HG02938 (cell line): ENCODE data around the gene KIRREL3.

ENCODE experiments used
- ATAC-seq: cut with Tn5 transposase; IDR thresholded peaks from one replicate; pipeline ENCODE4 v1.9.1; 2021; ENCODE audit warnings: mild to moderate bottlenecking, moderate library complexity; ENCODE audit not compliant: unreplicated experiment

KIRREL3 gene

DNA sequence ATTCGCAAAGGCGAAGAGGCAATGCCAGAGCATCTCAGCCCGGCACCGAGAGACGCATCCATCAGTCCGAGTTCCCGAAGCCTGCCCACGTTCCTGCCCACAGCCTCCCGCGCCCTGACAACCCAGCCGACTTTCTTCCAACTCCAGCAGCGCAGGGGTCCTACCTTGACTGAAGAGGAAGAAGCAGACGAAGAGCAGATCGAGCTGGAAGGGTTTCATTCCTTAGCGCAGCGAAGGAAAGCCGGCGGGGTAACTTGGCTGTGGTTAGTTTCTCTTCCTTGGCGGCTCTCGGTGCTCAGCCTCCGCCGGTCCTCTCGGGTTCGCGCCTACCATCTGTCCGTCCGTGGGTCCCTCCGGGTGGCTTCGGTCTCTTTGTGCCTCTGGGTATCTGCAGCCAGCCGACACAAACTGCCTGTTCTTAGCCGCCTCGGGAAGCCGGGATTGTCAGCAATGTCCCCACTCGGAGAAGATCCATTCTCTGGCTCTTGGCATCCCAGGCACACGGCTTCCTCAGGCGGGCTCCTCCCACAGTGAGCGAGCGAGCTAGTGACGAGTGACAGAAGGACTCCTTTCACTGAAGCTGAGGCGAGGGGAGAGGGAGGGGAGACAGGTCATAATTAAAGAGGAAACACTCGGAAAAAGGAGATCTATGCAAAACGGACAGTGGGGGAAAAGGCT is at the start of gene KIRREL3:
Gene KIRREL3, minus strand, starts transcription at position 480 of the 678 bp plus-strand sequence.
- ATAC-seq, result no peak

DNA sequence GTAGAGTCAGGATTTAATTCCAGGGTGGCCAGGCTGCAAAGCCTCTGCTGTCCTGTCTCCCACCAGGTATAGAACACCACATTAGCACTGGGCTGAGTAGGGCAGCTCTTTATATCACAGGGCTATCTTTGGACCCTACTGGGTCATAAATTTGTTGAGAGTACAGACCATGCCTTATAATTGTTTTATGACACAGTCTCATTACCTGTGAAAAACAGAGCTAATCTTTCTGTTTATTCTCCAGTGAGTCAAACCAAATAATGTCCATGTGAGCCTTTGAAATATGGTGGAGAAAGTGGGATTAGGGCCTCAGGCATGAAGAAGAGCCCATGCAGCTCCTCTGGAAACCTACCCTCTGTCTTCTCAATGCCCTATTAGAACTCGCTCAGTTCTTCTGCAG is 49.6 kb upstream of the KIRREL3 start:
- no peak for ATAC-seq

DNA sequence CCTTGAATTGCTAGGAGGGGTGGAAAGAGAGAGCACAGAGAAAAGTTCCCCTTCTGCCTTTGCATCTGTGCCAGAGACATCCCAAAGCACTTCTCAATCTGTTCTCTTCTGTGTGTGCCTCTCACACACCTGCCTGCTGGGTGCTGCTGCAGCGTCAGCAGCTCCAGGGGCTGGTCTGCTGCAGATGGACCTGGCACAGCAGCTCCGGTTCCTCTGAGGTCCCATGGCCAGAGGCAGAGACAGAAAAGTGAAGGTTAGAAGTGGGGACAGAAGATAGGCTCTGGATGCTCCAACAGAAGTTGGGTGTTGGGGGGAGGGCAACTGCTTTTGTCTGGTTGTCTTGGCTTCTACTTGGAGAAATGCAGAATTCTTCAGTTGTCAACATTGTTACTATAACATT is 48.9 kb upstream of the KIRREL3 start:
- ATAC-seq, result no peak

DNA sequence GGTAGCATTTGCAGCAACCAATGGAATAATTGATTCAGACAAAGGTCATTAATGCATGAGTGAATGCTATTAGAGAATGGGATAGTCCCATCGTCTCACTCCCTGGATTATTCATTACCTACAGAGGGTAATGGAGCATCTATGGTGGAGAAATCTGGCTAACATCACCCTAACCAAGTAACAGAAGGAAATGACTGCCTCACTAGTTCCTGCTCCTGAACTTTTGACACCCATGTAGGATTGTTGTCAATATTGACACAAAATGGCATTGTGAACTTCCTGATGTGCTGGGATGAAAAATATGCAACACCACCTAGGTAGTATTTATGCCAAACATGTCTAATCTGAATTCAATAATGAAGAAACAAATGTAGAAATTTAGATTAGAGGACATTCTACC is 44.0 kb upstream of the KIRREL3 start:
- no peak for ATAC-seq

DNA sequence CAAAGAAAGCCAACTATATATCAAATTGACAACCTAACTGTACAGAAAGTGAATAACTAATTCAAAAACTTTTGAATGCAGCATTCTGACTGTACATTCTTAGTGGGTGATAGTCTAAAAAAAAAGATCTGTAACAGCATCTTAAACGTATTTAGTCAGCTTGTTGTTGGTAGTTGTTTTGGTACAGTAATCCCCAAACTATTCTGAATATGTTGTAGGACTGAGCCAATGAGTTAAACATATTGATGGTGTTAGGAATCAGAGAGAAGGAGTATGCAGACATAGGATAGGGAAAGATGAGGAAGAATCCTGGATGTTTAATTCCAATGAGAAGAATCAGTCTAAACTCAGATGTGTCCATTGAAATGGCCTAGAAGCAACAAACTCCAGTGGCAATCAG is 41.9 kb upstream of the KIRREL3 start:
- no peak for ATAC-seq

DNA sequence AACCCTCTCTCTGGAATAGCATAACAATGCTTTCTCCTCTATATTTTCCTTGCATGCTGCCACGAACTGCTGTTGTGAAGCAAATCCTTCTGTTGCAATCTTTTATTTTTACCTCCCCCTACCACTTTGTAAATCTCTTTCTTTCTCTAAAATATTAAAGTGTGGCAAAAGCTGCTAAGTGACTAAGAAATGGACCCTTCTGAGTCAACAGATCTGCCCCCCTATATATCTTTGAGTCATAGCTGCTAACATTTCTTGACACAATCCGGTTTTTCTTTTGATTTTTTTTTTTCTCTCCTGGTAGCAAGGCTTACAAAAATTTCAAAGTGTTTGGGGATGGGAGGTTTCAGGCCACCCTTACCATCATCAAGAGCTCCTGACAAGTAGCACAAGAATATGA is 39.0 kb upstream of the KIRREL3 start:
- no peak for ATAC-seq

DNA sequence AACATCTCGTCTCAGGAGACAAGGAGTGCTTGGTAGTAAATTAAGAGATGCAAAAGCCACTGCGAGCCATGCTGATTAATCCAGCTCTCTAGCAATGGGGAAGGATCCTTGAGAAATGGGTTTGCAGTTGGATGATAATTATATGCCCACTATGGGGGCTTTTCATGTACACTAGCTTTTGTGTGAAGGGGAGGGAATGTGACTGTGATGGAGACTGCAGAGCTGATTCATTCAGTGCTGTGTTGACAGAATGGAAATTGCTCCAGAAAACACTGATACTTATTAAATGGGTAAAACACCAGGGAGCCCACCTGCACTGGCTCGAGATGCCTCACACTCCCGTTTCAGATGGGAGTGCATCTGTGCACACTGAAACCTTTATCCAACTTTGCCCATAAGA is 37.0 kb upstream of the KIRREL3 start:
- no peak for ATAC-seq

DNA sequence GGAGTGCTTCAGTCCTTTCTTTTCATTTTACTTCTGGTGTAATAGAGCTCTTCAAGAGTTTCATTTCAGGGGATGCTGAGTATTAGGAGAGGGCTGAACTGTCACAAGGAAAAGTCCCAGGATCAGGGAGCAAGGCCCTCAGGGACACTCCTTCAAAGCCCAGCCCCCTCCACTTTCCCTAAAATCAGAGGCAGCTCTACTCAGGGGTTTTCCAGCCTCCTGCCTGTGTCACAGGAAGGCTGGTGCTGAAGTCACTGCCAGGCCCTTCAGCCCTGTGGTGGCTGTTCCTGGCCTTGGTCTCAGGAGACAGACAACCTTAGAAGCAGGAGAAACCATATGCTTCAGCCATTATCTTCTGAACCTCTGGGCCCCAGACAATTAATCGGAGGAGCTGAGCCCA is 36.4 kb upstream of the KIRREL3 start:
- no peak for ATAC-seq

DNA sequence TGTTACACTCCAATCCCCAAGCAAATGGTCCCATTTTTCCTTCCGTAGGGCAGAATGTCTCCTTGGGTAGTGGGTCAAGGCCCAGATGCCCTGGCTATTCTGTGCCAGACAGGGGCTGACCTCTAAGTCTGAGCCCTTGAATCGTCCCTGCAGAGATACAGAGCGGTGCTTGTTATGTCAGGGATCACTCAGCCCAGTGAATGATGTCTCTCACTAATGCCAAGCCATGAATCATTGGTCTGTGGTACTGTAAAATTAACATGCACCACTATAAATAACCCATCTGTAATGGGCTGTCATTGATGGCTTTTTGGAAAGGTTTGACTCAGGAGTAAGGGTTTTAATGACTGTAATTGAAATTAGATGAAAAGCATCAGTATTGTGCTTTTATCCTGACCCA is 35.3 kb upstream of the KIRREL3 start:
- no peak for ATAC-seq

DNA sequence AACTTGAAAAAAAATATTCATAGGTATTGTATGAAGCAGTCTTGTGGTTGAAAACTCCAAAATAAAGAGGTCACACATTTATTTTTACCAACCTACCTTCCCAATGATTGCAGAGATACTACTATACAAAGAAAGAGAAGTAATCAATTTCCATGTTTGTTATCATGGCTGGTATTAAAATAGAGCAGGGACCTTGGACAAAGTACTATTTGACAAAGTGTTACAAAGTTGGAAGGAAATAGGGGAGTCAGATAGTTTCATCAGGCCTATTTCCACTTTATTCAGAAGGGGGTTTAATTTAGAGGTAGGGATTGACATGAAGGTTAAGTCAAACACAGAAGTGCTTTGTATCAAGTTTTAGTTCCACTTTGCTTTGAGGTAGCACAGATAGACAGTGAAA is 34.4 kb upstream of the KIRREL3 start:
- no peak for ATAC-seq

DNA sequence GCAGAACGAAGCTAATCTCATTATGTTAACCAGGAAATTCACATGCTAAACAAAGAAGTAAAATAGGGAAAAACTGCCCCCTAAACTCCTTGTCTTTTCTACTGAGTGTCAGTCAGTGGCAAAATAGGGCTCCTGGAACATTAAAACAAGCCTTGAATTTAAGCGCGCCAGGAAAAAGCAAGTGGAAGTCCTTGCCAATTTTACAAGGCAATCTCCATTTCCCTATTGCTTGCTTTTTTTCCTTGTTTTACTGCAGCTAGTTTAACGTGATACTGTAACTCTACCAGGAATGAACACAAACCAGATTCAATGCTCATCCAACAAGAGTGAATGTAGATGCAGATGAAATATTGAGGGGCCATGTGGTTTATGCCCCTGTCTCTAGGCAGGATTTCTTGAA is 28.1 kb upstream of the KIRREL3 start:
- no peak for ATAC-seq

DNA sequence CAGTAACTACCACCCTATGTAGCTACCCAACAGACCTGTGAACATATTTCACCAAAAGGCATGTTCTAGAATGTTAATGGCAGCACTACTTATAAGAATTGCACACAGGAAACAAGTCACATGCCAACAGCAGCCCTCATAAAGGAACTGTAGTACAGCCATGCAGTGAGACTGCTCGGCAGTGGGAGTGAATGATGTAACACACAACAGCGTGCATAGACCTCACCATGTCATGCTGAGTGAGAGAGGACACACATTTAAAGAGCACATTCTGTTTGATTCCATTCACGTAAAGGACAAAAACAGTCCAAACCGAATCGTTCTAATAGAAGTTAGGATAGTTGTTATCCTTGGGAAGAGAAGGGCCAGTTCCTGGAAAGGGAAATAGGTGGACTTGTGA is 27.2 kb upstream of the KIRREL3 start:
- no peak for ATAC-seq

DNA sequence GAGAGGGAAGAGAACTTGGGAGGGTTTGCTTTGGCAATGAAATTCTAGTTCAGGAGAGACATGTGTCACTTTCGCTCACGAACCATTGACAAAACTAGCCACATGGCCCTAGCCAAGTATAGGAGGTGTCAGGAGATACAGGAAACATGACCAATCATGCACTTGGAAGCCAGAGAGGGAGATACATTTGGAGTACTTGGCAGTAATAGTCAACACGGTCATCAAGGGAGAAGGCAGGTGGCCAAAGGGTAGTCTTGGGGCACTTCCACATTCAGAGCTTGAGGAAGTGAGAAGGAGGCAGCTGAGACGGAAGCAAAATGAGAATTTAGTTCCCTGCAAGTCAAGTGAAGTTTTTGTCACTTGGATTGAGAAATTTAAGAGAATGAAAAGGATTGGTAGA is 26.4 kb upstream of the KIRREL3 start:
- no peak for ATAC-seq

DNA sequence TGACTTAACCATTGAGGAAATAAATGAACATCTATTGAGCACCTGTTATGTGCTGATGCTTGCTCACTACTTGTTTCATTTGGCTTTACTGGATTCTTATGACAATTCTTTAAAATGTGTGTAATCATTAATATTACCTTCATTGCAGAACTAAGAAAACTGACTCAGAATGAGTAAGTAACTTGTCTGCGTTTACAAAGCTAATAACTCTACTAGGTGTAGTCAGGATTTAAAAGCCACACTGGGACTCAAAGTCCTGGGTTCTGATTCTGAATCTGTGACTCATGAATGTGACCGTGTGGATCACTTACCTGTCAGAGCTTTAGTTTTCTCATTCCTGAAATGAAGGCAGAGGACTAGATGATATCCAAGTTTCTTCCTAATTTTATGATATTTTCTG is 23.4 kb upstream of the KIRREL3 start:
- ATAC-seq, result no peak

DNA sequence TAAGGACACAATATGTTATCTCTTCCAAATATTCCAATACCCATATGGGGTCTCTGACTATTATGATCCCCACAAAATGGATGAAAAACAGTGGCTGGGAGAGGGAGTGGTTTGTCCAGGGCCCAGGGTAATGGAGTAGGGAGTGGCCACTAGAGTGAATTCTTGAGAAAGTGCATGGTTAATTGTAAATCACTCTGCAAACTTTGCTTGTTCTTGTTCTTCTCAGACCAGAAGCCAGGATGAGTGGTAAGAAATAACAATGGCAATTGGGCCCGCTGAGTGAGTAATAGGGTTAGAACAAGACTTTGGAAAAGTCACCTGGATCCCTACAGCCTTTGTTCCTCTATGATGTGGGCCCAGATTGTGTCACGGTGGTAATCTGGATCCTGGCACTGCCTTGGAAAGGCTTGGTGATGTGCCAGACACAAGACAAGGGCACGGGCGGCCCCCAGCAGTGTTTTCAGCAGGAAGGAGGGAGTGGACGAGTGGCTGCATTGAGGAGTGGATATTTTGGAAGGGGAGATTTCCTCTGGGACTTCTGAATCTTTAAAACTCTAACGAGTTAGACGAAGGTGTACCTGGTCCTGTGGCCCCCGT is 18.2 kb upstream of the KIRREL3 start:
- no peak for ATAC-seq

DNA sequence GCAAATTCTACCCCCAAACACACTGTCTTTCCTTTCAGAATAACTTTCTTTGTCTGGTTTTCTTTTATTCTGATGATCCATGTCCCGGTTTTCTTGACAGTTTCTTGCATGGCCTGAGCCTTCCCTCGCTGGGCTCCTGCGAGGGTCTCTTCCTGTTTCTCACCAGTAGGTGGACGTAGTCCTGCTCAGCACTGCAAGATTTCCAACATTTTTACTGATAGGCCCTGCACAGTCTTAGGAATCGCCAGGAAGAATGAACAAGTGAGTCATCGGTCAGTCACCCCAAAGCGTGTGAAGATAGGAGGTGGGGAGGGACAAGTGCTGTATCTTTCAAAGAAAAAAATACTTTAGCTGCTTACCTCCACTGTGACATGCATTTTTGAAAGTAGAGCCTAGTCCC is 16.9 kb upstream of the KIRREL3 start:
- ATAC-seq, result no peak

DNA sequence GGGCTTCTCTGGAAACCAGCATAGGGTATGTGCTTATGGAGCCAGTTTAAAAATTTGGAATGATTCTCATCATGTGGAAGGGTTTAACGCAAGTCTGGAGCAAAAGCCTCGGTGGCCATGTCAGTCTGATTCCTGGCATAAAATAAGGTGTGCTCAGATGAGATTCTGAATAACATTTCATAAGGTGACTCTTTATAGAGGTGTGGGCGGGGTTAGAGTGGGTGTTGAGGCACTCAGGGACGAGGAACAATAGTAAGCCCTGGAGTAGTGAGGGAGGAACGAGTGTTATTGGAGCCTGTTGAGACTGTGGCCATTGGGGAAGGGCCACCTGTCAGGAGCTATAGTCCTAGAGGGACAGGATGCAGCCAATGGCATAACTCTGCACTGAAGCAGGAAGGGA is 13.0 kb upstream of the KIRREL3 start:
- no peak for ATAC-seq

DNA sequence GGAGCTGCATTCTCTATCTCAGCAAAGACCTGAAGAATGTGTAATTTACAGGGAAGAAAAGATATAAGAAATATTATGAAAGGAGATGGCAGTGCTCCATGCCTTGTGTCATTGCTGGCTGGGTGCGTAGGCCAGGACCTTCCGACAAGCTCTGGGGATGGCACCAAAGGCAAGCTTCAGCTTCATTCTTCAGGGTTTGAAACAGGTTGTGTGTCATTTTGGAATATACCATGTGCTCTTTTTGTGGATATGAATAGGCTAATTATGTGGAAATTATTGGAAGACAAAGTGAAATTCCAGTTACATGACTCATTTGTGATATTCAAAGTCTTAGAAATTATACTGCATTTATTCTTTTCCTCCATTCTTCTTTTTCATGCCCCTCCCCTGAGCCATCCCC is 5.7 kb upstream of the KIRREL3 start:
- ATAC-seq, result no peak

DNA sequence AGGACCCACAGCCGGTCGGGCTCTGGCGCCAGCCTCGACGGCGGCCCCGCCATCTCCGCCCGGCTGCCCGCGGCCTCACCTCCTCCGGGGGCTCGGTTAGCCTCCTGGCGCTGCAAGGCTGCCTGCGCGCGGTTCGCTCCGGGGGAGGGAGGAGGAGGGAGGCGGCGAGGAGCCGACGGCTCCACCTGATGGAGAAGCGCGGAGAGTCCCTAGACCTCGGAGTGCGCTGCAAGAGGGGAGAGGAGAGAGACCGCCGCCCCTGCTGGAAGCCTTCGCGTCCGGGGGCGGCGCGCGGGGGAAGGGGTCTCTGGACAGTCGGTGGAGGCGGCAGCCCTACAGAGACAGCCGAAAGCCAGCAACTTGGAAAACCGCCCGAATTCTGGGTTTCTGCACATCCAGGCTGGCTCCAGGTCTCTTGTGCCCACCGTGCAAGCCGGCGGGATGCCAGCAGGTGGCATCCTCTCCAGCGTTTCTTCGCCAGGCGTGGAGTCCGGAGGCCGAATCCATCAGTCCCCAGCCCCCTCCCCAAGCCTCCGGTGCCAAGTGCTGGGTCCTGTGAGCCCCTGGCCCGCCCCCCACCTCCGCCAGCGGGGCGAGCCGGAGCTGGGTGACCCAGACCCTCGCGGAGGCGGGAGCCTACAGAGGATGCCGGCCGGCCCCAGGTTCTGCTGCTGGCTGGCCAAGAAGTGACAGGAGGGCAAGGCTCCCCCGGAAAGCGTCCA is 2.9 kb upstream of the KIRREL3 start:
- ATAC-seq, result no peak

DNA sequence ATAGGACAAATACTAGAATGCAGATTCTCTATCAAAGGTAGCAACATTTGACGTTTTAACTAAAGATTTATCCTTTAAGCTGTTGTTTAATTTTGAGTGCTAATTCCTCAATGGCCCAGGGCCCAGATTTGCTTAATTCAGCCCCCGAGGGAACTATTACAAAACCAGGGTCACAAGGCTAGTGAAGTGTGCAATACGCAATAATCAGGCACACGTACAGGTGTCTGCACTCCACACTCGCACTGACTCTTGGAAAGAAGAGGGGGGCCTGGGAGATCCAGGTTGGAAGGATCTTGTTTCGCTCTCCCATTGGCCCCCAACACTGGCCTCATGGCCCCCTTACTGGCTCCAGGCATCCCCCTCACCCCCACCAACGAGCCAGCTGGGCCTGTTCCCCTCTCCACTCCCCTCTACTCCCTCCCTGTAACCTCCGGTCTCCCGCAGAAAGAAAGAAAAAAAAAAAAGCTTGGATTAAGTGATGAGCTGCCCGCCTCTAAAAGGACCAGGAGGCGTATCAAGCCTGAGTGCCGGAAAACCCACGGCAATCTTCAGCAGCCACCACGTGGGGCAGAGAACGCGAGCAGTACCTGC is 2.2 kb upstream of the KIRREL3 start:
- ATAC-seq, result no peak

DNA sequence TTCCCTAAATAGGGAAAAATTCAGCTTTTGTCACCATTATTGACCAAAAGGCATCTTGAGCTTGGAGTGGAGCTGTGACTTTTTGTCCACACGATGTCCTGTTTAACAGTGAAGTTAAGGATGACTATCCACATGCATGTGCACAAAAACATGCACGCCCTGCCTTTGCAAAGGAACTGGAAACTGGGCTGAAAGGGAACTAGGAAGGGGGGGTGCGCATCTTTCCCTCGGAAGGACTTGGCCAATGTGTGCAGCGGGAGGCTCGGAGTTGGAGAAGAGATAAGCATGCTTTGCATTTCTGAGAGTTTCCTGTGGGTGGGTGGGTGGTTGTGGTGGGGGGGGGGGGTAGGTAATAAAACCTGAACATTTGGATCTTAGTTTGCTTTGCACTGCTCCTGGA is 411 bp upstream of the KIRREL3 start:
- no peak for ATAC-seq

DNA sequence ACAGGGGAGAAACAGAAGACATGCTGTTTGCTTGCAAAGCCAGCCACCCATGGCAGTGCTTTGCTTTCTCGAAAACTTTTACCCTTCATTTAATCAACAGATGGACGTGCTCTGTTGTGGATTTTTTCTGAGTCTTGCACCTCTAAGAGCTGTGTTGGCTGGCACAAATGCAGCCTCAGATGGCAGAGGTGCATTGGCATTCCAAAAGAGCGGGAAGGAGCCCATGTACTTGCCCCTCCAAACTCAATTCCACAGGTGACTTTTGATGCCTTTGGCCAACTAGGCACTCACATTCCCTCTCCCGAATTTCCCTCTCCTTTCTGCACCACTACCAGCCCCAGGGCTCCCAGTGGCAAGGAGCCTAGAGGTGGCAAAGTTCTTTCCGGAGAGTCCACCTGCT is 1.2 kb downstream of the KIRREL3 start:
- ATAC-seq, result no peak
